Ectodermal cell (in vitro differentiated cells): ENCODE data around the gene FNDC3B.

Experiments used
- H3K27ac ChIP-seq: 2 replicates; pipeline ENCODE4 v1.7.0; 2013; ENCODE audit warnings: mild to moderate bottlenecking, low read depth, low read length; ENCODE audit not compliant: insufficient read depth, poor library complexity, severe bottlenecking
- H3K27me3 ChIP-seq: 2 replicates; pipeline ENCODE4 v1.7.0; 2013; ENCODE audit warnings: mild to moderate bottlenecking, low read length; ENCODE audit not compliant: insufficient read depth, control insufficient read depth, poor library complexity, severe bottlenecking
- H3K36me3 ChIP-seq: one replicate; pipeline ENCODE4 v1.7.0; 2013; ENCODE audit warnings: low read length; ENCODE audit not compliant: control insufficient read depth, insufficient read depth
- H3K4me1 ChIP-seq: one replicate; pipeline ENCODE4 v1.7.0; 2013; ENCODE audit warnings: low read length; ENCODE audit not compliant: control insufficient read depth, insufficient read depth
- H3K4me3 ChIP-seq: 2 replicates; pipeline ENCODE4 v1.7.0; 2013; ENCODE audit warnings: low read depth, low read length, control low read depth; ENCODE audit not compliant: insufficient read depth
- H3K9me3 ChIP-seq: 2 replicates; pipeline ENCODE4 v1.7.0; 2013; ENCODE audit warnings: mild to moderate bottlenecking, low read length, moderate library complexity; ENCODE audit not compliant: control insufficient read depth
- WGBS, 2 experiments: methylation state at CpG; one replicate each; pipeline ENCODE4 v1.1.7; 2013; ENCODE audit warnings: missing lambda C conversion rate in 2 of 2; 5-methylcytosine and 5-hydroxymethylcytosine counted together

Gene FNDC3B

GRCh38 chr3:172140499-172141391 lies 101.4 kb downstream of the FNDC3B start:
- Histone ChIP-seq H3K27ac (peak overlapping the region; percentile 21), H3K4me3 (no peak overlapping the region), H3K4me1 (peaks cover 30% of the 10 kb centered on the region), H3K9me3 (no peaks in the 10 kb centered on the region), H3K27me3 (no peaks in the 10 kb centered on the region), H3K36me3 (no peaks in the 10 kb centered on the region)
- WGBS, 2 experiments: 60 to 67% methylated on average over 6 to 7 of the region's 7 CpGs

DNA sequence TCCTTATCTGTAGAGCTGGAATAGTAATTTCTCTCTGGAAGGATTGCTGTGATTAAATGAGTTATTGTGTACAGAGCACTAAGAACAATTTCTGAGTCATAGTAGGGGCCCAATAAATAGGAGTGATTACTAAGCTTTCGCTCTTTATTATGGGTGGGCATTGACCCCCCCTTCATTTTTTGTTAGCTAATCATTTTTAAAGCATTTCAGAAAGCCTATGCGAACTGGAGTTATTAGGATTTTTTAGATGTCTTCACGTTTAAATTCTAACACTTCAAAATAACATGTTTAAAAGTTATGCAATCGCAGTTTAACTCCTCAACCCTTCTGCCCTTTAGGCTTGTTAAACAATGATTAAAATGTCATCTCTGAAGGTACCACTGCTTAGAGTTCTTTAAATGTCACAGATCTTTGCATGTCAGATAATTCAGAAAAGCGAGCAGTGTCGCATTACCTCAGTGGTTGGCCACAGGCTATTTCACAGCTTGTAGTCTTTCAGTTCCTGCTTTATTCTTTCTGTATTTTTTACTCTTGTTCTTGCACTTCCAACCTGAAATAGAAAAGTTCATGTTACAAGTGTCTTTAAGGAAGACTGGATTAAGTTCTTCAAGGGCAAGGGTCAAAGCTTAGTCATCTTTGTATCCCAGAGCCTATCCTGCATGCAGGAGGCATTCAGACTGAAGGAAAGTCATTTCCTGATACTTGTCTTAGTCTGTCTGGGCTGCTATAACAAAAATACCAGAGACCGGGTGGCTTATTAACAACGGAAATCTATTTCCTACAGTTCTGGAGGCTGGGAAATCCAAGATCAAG lies 102.9 kb downstream of the FNDC3B start:
- Histone ChIP-seq H3K4me3 (no peak overlapping the region), H3K36me3 (no peaks in the 10 kb centered on the region), H3K9me3 (no peaks in the 10 kb centered on the region), H3K4me1 (peaks cover 30% of the 10 kb centered on the region), H3K27ac (no peak overlapping the region), H3K27me3 (no peaks in the 10 kb centered on the region)
- 78 to 79% methylated on average over 7 to 8 of the region's 8 CpGs for WGBS, 2 experiments

- 63 to 72% methylated on average over 2 of the region's 2 CpGs for WGBS, 2 experiments
- Histone ChIP-seq H3K4me3 (no peak overlapping the region), H3K27ac (no peak overlapping the region), H3K4me1 (peaks cover 26% of the 10 kb centered on the region), H3K36me3 (no peaks in the 10 kb centered on the region), H3K27me3 (no peaks in the 10 kb centered on the region), H3K9me3 (no peaks in the 10 kb centered on the region)
These were observed 103.6 kb downstream of the FNDC3B start for GRCh38 chr3:172142864-172143451.

DNA sequence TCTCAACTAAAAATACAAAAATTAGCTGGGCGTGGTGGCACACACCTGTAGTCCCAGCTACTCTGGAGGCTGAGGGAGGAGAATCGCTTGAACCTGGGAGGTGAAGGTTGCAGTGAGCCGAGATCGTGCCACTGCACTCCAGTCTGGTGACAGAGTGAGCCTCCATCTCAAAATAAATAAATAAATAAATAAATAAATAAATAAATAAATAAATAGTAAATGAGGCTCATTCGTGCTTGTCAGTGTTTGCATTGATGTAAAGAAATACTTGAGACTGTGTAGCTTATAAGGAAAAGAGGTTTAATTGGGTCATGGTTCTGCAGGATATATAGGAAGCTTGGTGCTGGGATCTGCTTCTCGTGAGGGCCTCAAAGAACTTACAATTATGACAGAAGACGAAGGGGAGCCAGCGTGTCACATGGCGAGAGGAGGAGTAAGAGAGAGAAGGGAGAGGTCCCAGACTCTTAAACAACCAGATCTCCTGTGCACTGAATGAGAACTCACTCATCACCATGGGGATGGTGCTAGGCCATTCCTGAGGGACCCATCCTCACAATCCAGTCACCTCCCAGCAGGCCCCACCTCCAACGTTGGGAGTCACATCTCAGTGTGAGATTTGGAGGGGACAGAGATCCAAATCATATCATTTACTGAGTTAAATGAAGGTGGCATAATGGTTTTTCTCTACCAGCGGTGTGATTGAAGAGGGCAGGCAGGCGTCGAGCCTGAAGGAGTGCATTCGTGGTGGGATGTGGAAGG lies 104.5 kb downstream of the FNDC3B start:
- 92 to 93% methylated on average over 12 to 13 of the region's 14 CpGs for WGBS, 2 experiments
- H3K27me3 ChIP-seq: no peaks in the 10 kb centered on the region
- H3K9me3 ChIP-seq: no peaks in the 10 kb centered on the region
- no peaks in the 10 kb centered on the region for H3K36me3 ChIP-seq
- no peak overlapping the region for H3K4me3 ChIP-seq
- H3K27ac ChIP-seq: no peak overlapping the region
- peaks cover 21% of the 10 kb centered on the region for H3K4me1 ChIP-seq

DNA sequence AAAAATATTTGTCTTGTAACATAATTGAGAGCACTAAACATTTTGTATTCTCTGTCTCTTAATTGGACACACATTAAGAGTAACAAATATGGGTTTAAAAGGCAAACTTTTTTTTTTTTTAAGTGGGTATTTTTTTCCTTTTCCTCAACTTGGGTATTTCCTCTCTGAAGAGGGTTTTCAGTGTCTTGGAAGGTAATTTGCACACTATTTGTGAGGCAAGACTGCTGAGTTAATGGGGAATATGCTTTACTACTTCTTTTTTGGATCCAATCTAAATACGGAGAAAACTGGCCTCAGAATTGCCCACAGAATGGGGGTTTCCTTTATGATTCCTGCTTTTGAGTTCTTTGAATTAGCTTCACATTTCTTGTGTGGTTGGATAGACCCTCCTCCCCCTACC lies 105.2 kb downstream of the FNDC3B start:
- Histone ChIP-seq H3K4me1 (peaks cover 16% of the 10 kb centered on the region), H3K27ac (no peak overlapping the region), H3K27me3 (no peaks in the 10 kb centered on the region), H3K4me3 (no peak overlapping the region), H3K36me3 (no peaks in the 10 kb centered on the region), H3K9me3 (no peaks in the 10 kb centered on the region)
- 84 to 100% methylated on average over 1 of the region's 1 CpG for WGBS, 2 experiments

DNA sequence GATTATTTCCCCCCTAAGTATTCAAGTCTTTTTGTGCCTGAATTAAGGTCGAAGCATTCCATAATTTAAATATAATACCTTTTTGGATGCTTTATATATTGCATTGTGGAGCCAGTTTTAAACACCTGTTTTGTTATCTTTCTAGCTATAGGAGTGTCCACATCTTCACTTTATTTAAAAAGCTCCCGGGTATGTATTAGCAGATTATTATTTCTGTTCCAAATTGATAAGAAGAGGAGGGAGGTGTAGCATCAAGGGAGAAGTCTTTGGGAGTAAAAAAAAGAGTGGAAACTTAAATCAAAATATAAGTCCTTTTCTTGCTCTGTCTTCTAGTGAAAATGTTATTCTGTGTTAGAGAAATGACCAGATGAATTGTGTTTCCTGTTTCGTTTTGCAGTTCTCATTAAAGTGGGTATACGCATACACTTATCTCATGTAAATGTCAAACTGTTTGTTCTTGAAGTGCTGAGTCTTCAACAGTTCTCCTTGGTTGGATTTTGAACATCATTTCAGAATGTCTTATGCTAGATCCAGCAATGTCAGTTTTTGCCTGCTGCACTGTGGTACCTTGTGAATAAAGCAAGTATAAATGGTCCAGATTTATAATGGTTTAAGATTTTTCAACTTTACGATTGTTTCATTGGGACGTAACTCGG lies 105.8 kb downstream of the FNDC3B start:
- 93 to 96% methylated on average over 5 to 6 of the region's 7 CpGs for WGBS, 2 experiments
- Histone ChIP-seq H3K27ac (no peak overlapping the region), H3K9me3 (no peaks in the 10 kb centered on the region), H3K27me3 (no peaks in the 10 kb centered on the region), H3K36me3 (no peaks in the 10 kb centered on the region), H3K4me1 (peaks cover 11% of the 10 kb centered on the region), H3K4me3 (no peak overlapping the region)

DNA sequence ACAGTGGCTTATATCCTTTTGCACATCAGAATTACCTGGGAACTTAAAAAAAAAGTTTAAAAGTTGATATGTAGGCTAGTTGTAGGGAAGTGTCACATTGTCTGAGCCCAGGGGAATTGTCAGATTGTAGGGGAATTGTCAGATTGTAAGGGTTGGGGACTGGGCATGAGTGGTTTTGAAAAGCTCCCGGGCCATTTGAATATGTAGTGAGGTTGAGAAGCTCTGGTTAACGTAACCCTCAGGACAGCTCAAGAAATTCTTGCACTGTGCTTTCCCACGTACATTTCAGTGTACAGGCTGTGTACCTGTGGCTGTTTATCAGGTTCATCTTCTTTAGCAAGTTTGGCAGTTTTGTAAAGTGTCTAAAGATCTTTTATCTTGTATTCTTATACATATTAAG lies 107.0 kb downstream of the FNDC3B start:
- H3K4me1 ChIP-seq: peaks cover 8% of the 10 kb centered on the region
- no peak overlapping the region for H3K4me3 ChIP-seq
- H3K36me3 ChIP-seq: no peaks in the 10 kb centered on the region
- no peak overlapping the region for H3K27ac ChIP-seq
- no peaks in the 10 kb centered on the region for H3K9me3 ChIP-seq
- 68 to 83% methylated on average over 3 of the region's 3 CpGs for WGBS, 2 experiments
- H3K27me3 ChIP-seq: no peaks in the 10 kb centered on the region

GRCh38 chr3:172147113-172147818 lies 107.9 kb downstream of the FNDC3B start:
- Histone ChIP-seq H3K4me1 (peaks cover 8% of the 10 kb centered on the region), H3K4me3 (no peak overlapping the region), H3K36me3 (no peaks in the 10 kb centered on the region), H3K27me3 (no peaks in the 10 kb centered on the region), H3K9me3 (no peaks in the 10 kb centered on the region), H3K27ac (no peak overlapping the region)
- WGBS, 2 experiments: 97 to 98% methylated on average over 7 to 8 of the region's 8 CpGs

DNA sequence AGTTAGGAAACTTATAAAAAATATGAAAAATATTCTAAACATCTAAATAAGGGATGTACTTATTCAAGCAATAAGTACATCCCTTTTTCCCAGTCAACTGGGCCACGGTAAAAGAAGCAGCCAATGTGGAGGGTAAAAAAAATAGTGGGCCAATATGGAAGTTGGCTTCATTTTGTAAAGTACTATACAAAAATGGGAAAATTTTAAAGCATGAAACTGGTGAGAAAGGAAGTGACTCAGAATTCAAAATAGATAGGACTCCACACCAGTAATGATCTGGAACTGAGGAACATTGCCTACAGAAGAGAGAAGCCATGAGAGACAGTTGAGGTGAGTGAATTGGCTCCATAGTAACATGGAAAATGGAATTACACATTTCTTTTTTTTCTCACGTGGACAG lies 108.9 kb downstream of the FNDC3B start:
- Histone ChIP-seq H3K27ac (no peak overlapping the region), H3K9me3 (no peaks in the 10 kb centered on the region), H3K36me3 (no peaks in the 10 kb centered on the region), H3K4me1 (peaks cover 14% of the 10 kb centered on the region), H3K27me3 (no peaks in the 10 kb centered on the region), H3K4me3 (no peak overlapping the region)
- 100% methylated on average over 2 of the region's 2 CpGs for WGBS, 2 experiments
